MM.1S (cell line): ENCODE data around the gene CD93.

Experiments
- EZH2 ChIP-seq: fragments of 300-600 bp; sonication (generic); optimal IDR thresholded peaks from 2 replicates; pipeline ENCODE3; 2017; ENCODE audit warnings: low read depth, mild to moderate bottlenecking, antibody characterized with exemption, low read length, mixed read lengths
- TF ChIP-seq, protein P1 (sequence below): fragments of 300-600 bp; sonication (generic); IDR thresholded peaks from 2 replicates; pipeline ENCODE4 v1.5.1; 2016; ENCODE audit warnings: antibody characterized with exemption, low read length, mixed read lengths

DNA sequence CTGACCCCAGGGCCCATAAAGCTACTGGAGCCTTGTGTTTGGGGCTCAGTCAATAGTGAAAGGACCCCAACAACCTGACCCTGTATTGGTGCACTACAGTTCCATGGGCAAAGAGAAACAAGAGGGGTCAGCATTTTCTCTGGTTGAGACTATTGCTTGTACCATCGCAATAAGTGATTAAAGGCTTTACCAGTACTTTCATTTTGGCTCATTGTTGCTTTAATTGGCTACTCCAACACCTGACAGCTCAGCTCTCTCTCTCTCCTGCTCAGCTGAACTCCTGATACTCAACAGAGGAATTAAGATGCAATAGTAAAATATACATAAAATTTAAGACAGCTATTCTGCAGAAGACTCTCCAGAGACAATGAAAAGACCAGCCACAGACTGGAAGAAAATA, 17.8 kb downstream of the CD93 start:
- no peak for TF ChIP-seq EZH2
- TF ChIP-seq, protein P1, sequence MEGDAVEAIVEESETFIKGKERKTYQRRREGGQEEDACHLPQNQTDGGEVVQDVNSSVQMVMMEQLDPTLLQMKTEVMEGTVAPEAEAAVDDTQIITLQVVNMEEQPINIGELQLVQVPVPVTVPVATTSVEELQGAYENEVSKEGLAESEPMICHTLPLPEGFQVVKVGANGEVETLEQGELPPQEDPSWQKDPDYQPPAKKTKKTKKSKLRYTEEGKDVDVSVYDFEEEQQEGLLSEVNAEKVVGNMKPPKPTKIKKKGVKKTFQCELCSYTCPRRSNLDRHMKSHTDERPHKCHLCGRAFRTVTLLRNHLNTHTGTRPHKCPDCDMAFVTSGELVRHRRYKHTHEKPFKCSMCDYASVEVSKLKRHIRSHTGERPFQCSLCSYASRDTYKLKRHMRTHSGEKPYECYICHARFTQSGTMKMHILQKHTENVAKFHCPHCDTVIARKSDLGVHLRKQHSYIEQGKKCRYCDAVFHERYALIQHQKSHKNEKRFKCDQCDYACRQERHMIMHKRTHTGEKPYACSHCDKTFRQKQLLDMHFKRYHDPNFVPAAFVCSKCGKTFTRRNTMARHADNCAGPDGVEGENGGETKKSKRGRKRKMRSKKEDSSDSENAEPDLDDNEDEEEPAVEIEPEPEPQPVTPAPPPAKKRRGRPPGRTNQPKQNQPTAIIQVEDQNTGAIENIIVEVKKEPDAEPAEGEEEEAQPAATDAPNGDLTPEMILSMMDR: no peak
